Breast epithelium (tissue), 4 donors: ENCODE data around the gene OLFML2A. TPM values are rescaled to one million over a fixed set of nuclear protein-coding genes. Genes with fewer than 3 reads are reported as not detected.

Source experiments
- DNase-seq, 2 donors: peaks; one replicate each; pipeline ENCODE4 v3.0.0-alpha.2; 2019; ENCODE audit warnings: low spot score in 2 of 2
- H3K27ac ChIP-seq, 2 donors: fragments of 200-600 bp; sonication (generic) in 1 of 2; one replicate each; pipeline ENCODE4 v1.5.1; 2016 to 2019; ENCODE audit warnings: mild to moderate bottlenecking in 1 of 2
- H3K27me3 ChIP-seq, 2 donors: fragments of 200-600 bp; sonication (generic) in 1 of 2; one replicate each; pipeline versions ENCODE4 v1.5.1 to v1.6.0; 2017 to 2019; ENCODE audit warnings: control low read depth in 1 of 2, mild to moderate bottlenecking in 1 of 2
- H3K36me3 ChIP-seq: fragments of 200-600 bp; one replicate; pipeline ENCODE4 v1.5.1; 2019
- H3K4me1 ChIP-seq, 2 donors: fragments of 200-600 bp; sonication (generic); one replicate each; pipeline ENCODE4 v1.5.1; 2016 to 2019; ENCODE audit warnings: control low read depth in 1 of 2
- H3K4me3 ChIP-seq, 3 donors: fragments of 200-600 bp; sonication (generic); 1 replicate in 2 of 3; 2 replicates in 1 of 3; pipeline ENCODE4 v1.5.1; 2016 to 2019; ENCODE audit warnings: mild to moderate bottlenecking in 3 of 3, moderate library complexity in 2 of 3
- H3K9me3 ChIP-seq, 2 donors: fragments of 200-600 bp; sonication (generic) in 1 of 2; one replicate each; pipeline ENCODE4 v1.5.1; 2016 to 2019; ENCODE audit warnings: control low read depth in 1 of 2
- POLR2A ChIP-seq: fragments of 450-650 bp; IDR thresholded peaks from one replicate; pipeline ENCODE4 v1.6.1; 2016; ENCODE audit warnings: antibody characterized with exemption, mild to moderate bottlenecking, moderate library complexity
- POLR2AphosphoS5 ChIP-seq, 3 donors: sonication (generic); formaldehyde crosslinking; IDR thresholded peaks; one replicate each; pipeline ENCODE4 v1.6.1; 2017; ENCODE audit warnings: antibody characterized with exemption in 3 of 3
- intact Hi-C: fragments of 100-400 bp; cut with DNase I; formaldehyde crosslinking; loops from one replicate; pipeline ENCODE4 v1.15.1; 2023; ENCODE audit warnings: low total_unique reads
- total RNA-seq, 3 donors: library from RNA; depleted of rRNA; stranded (reverse); fragments of >200 nt; gene quantifications; one replicate each; pipeline ENCODE4 v1.1.0, GENCODE V29; 2016
- TF ChIP-seq, protein P1 (sequence below), 3 donors: fragments of 450-650 bp; IDR thresholded peaks; one replicate each; pipeline ENCODE4 v1.5.1; 2016 to 2017; ENCODE audit warnings: antibody characterized with exemption in 3 of 3, mild to moderate bottlenecking in 3 of 3, moderate library complexity in 3 of 3

The OLFML2A gene
- total RNA-seq, 3 donors from 2014 or later: 11.4 to 25.2 (median 11.4) TPM

- no peaks in the 10 kb centered on the region for H3K27me3 ChIP-seq
- no peaks in the 10 kb centered on the region for H3K9me3 ChIP-seq
- no peak overlapping the region for H3K4me3 ChIP-seq
- intact Hi-C loops: no loop called here
- H3K4me1 ChIP-seq: no peaks in the 10 kb centered on the region
- DNase-seq: peak in 1 of 2 donors; percentile 12
- peak overlapping the region in 1 of 2 donors; percentile 7 for H3K27ac ChIP-seq
- H3K36me3 ChIP-seq: no peaks in the 10 kb centered on the region
- TF ChIP-seq POLR2AphosphoS5 (IDR thresholded peaks at IDR 0.05) (no peak), POLR2A (no peak)
- TF ChIP-seq, protein P1, sequence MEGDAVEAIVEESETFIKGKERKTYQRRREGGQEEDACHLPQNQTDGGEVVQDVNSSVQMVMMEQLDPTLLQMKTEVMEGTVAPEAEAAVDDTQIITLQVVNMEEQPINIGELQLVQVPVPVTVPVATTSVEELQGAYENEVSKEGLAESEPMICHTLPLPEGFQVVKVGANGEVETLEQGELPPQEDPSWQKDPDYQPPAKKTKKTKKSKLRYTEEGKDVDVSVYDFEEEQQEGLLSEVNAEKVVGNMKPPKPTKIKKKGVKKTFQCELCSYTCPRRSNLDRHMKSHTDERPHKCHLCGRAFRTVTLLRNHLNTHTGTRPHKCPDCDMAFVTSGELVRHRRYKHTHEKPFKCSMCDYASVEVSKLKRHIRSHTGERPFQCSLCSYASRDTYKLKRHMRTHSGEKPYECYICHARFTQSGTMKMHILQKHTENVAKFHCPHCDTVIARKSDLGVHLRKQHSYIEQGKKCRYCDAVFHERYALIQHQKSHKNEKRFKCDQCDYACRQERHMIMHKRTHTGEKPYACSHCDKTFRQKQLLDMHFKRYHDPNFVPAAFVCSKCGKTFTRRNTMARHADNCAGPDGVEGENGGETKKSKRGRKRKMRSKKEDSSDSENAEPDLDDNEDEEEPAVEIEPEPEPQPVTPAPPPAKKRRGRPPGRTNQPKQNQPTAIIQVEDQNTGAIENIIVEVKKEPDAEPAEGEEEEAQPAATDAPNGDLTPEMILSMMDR (IDR thresholded peaks at IDR 0.05): no peak
Measured at GRCh38 chr9:124790301-124790700, 13.4 kb downstream of the OLFML2A start.

DNA sequence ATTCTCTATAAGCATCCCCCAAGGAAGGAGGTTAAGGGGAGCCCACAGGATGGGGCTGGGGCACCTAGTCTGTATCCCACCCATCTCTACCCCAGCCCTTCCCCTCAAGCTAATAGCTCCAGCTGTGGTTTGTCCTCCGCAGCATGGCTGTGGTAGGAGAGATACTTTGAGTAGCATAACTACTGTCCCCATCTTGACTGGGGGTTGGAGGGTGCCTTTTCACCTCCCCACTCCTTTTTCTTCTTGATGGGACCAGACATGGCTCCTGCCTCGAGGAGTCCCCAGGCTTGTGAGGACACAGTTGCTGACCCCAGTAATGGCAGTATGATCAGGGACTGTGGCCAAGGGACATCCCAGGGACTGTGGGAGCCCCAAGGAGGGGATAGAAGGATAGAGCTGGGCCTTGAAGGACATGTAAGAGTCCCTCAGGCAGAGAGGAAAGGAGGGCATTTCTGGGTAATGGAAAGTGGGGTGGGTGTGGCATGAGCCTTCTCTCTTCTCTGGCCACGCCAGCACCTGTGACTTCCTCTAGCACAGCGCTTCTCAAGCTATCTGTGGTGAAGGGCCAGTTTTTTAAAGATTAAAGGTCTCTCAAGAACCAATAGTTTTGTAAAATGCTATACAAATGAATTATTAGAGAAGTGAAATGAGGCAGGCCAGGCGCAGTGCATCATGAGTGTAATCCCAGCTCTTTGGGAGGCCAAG is 14.0 kb downstream of the OLFML2A start:
- peaks cover 0 to 2% of the 10 kb centered on the region in 2 donors for H3K4me1 ChIP-seq
- DNase-seq: no peak
- no peaks in the 10 kb centered on the region for H3K36me3 ChIP-seq
- H3K4me3 ChIP-seq: no peak overlapping the region
- H3K27ac ChIP-seq: peak overlapping the region in 1 of 2 donors; percentile 7
- H3K27me3 ChIP-seq: no peaks in the 10 kb centered on the region
- intact Hi-C loops: no loop called here
- no peaks in the 10 kb centered on the region for H3K9me3 ChIP-seq
- TF ChIP-seq POLR2AphosphoS5 (IDR thresholded peaks at IDR 0.05): no peak
- no peak for TF ChIP-seq POLR2A
- TF ChIP-seq, protein P1 (IDR thresholded peaks at IDR 0.05): no peak

DNA sequence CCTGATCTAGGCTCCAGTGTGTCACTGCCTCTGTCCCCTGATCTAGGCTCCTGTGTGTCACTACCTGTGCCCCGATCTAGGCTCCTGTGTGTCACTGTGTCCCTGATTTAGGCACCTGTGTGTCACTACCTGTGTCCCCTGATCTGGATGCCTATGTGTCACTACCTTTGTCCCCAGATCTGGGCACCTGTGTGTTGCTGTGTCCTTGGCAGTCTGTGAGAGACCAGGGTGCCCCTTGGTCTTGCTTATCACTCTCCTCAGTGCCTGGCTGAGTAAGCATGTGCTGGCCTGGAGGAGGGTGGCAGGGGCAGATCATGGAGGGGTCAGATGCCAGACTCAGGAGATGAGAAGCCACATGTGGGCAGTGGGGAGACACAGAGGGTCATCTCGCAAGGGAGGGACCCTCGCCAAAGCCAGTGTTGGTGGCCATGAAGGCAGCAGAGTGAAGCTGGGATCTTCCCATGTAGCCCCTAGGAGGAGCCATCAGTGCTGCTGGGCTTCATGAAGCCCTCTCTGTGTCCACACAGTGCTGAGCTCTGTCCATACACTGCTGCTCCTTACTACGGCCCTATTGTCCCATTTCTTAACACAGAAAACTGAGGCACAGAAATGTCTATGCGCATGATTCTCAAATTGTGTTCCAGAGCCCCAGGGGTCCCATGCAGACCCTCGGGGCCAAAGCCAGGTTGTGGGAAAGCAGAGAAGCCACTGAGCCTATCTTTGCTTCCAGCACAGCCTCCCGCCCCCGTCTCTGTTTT is 15.5 kb downstream of the OLFML2A start:
- no peak overlapping the region for H3K4me3 ChIP-seq
- no peaks in the 10 kb centered on the region for H3K36me3 ChIP-seq
- DNase-seq: no peak
- H3K9me3 ChIP-seq: no peaks in the 10 kb centered on the region
- intact Hi-C loops: no loop called here
- H3K4me1 ChIP-seq: peaks cover 0 to 5% of the 10 kb centered on the region in 2 donors
- TF ChIP-seq, protein P1 (IDR thresholded peaks at IDR 0.05): no peak
- TF ChIP-seq POLR2AphosphoS5 (IDR thresholded peaks at IDR 0.05): no peak
- no peak for TF ChIP-seq POLR2A
- peak overlapping the region in 1 of 2 donors; percentile 77 for H3K27ac ChIP-seq
- no peaks in the 10 kb centered on the region for H3K27me3 ChIP-seq

DNA sequence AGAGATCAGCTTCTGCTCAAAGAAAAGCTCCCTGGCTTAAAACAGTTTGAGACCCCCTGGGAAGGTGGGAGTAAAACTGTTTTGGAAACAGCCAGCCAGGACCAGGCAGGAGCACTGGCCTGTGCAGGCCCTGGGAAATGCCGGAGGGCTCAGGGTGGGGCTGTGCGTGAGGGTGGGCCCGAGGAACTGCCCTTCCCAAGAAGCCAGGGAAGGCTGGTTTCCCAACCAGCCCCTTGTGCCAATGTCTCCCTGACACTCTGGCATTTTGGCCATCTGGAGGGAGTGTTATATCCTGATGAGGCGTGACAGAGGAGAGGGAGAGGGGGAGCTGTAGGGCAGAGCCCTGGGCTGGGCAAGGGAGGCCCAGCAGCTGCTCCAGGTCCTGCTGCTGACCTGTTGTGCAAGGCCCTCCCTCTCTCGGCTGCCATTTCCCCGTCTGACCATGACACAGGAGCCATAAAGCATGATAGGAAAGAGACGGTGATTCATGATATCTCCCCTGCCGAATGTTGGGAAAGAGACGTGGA is 16.1 kb downstream of the OLFML2A start:
- Histone ChIP-seq H3K27ac (peak overlapping the region in 1 of 2 donors; percentile 77), H3K4me1 (peaks cover 0 to 5% of the 10 kb centered on the region in 2 donors), H3K4me3 (no peak overlapping the region), H3K36me3 (no peaks in the 10 kb centered on the region), H3K9me3 (no peaks in the 10 kb centered on the region), H3K27me3 (no peaks in the 10 kb centered on the region)
- DNase-seq: no peak
- intact Hi-C loops: no loop called here
- TF ChIP-seq POLR2AphosphoS5 (IDR thresholded peaks at IDR 0.05): peak in 1 of 3 donors; percentile 14
- TF ChIP-seq POLR2A: no peak
- TF ChIP-seq, protein P1 (IDR thresholded peaks at IDR 0.05): no peak
